ENCODE measurements around the gene STK31. TPM values are rescaled to one million over a fixed set of nuclear protein-coding genes. Genes with fewer than 3 reads are reported as not detected.

STK31 gene
- total and polyA plus RNA-seq, 10 of the 15 experiments (the other 5 are each of a cell fraction or from before 2014, with no cell fraction given): 0.08 to 0.49 (median 0.17) TPM; not detected in 1

Other genes starting within 250 kb of the STK31 start
- 30.8 and 38.9 TPM in 2 replicates for gene IGF2BP3, start 239.7 kb upstream of the STK31 start, total RNA-seq (2014; rRNA removed)
- gene IGF2BP3, start 239.7 kb upstream of the STK31 start, total RNA-seq (2014; rRNA removed; fragmentation: Illumina TruSeq; extraction: Trizol): 56.8 and 62.3 TPM in 2 replicates
- gene IGF2BP3, start 239.7 kb upstream of the STK31 start, total RNA-seq (2021): 48.5 and 49.7 TPM in 2 replicates
- gene IGF2BP3, start 239.7 kb upstream of the STK31 start, polyA plus RNA-seq (2011; rRNA removed): 43.3 and 63.1 TPM in 2 replicates
- 61.2 and 76.6 TPM in 2 replicates for gene IGF2BP3, start 239.7 kb upstream of the STK31 start, polyA plus RNA-seq (2014; fragmentation: Illumina TruSeq; extraction: Trizol)
- gene IGF2BP3, start 239.7 kb upstream of the STK31 start, polyA plus RNA-seq (2014; fragmentation: Nextera tagmentation; extraction: Ambion mirVana): 1 to 10 TPM; 4.6 to 4.7 TPM
- 41.4 and 43.1 TPM in 2 replicates for gene IGF2BP3, start 239.7 kb upstream of the STK31 start, polyA plus RNA-seq (2014; rRNA removed)
- gene IGF2BP3, start 239.7 kb upstream of the STK31 start, polyA plus RNA-seq (2016; fragmentation: Nextera tagmentation; extraction: Ambion mirVana): 10 to 100 TPM; 15.0 to 16.0 TPM
- 25.0 TPM in 2 replicates for gene TRA2A, start 178.2 kb upstream of the STK31 start, total RNA-seq (2014; rRNA removed)
- 71.2 and 78.0 TPM in 2 replicates for gene TRA2A, start 178.2 kb upstream of the STK31 start, total RNA-seq (2014; rRNA removed; fragmentation: Illumina TruSeq; extraction: Trizol)
- gene TRA2A, start 178.2 kb upstream of the STK31 start, total RNA-seq (2021): 85.4 and 86.6 TPM in 2 replicates
- 97.1 and 111 TPM in 2 replicates for gene TRA2A, start 178.2 kb upstream of the STK31 start, polyA plus RNA-seq (2011; rRNA removed)
- 224 and 533 TPM in 2 replicates for gene TRA2A, start 178.2 kb upstream of the STK31 start, polyA plus RNA-seq (2014; fragmentation: Illumina TruSeq; extraction: Trizol)
- gene TRA2A, start 178.2 kb upstream of the STK31 start, polyA plus RNA-seq (2014; fragmentation: Nextera tagmentation; extraction: Ambion mirVana): 10 to 100 TPM; 69.2 to 83.1 TPM
- gene TRA2A, start 178.2 kb upstream of the STK31 start, polyA plus RNA-seq (2014; rRNA removed): 99.5 and 103 TPM in 2 replicates
- 100 to 1,000 TPM; 135 TPM for gene TRA2A, start 178.2 kb upstream of the STK31 start, polyA plus RNA-seq (2016; fragmentation: Nextera tagmentation; extraction: Ambion mirVana)
- gene CCDC126, start 112.8 kb upstream of the STK31 start, total RNA-seq (2014; rRNA removed): 24.7 and 31.6 TPM in 2 replicates
- gene CCDC126, start 112.8 kb upstream of the STK31 start, total RNA-seq (2014; rRNA removed; fragmentation: Illumina TruSeq; extraction: Trizol): 23.4 and 23.5 TPM in 2 replicates
- gene CCDC126, start 112.8 kb upstream of the STK31 start, total RNA-seq (2021): 21.7 and 21.8 TPM in 2 replicates
- 10.9 and 18.2 TPM in 2 replicates for gene CCDC126, start 112.8 kb upstream of the STK31 start, polyA plus RNA-seq (2011; rRNA removed)
- 18.4 and 20.0 TPM in 2 replicates for gene CCDC126, start 112.8 kb upstream of the STK31 start, polyA plus RNA-seq (2014; fragmentation: Illumina TruSeq; extraction: Trizol)
- 10 to 100 TPM; 34.3 to 49.9 TPM for gene CCDC126, start 112.8 kb upstream of the STK31 start, polyA plus RNA-seq (2014; fragmentation: Nextera tagmentation; extraction: Ambion mirVana)
- 17.2 and 22.9 TPM in 2 replicates for gene CCDC126, start 112.8 kb upstream of the STK31 start, polyA plus RNA-seq (2014; rRNA removed)
- 10 to 100 TPM; 32.7 to 38.7 TPM for gene CCDC126, start 112.8 kb upstream of the STK31 start, polyA plus RNA-seq (2016; fragmentation: Nextera tagmentation; extraction: Ambion mirVana)
- 6.6 and 7.8 TPM in 2 replicates for gene FAM221A, start 30.0 kb upstream of the STK31 start, total RNA-seq (2014; rRNA removed)
- gene FAM221A, start 30.0 kb upstream of the STK31 start, total RNA-seq (2014; rRNA removed; fragmentation: Illumina TruSeq; extraction: Trizol): 9.5 and 9.7 TPM in 2 replicates
- gene FAM221A, start 30.0 kb upstream of the STK31 start, total RNA-seq (2021): 7.3 and 7.5 TPM in 2 replicates
- 12.0 and 13.7 TPM in 2 replicates for gene FAM221A, start 30.0 kb upstream of the STK31 start, polyA plus RNA-seq (2011; rRNA removed)
- 10.0 and 10.4 TPM in 2 replicates for gene FAM221A, start 30.0 kb upstream of the STK31 start, polyA plus RNA-seq (2014; fragmentation: Illumina TruSeq; extraction: Trizol)
- gene FAM221A, start 30.0 kb upstream of the STK31 start, polyA plus RNA-seq (2014; fragmentation: Nextera tagmentation; extraction: Ambion mirVana): 10 to 100 TPM in 1 of 2 experiments, 1 to 10 TPM in 1; 9.8 to 16.7 TPM
- 11.3 and 13.1 TPM in 2 replicates for gene FAM221A, start 30.0 kb upstream of the STK31 start, polyA plus RNA-seq (2014; rRNA removed)
- gene FAM221A, start 30.0 kb upstream of the STK31 start, polyA plus RNA-seq (2016; fragmentation: Nextera tagmentation; extraction: Ambion mirVana): 1 to 10 TPM; 6.3 to 7.1 TPM

Data from GM12878 (cell line).